Choroid plexus epithelial cell (primary cell): ENCODE results near the gene ZNF683.

Experiments
- DNase-seq: peaks from one replicate; pipeline ENCODE4 v3.0.0-alpha.2; 2010; ENCODE audit warnings: low read depth
- H3K4me3 ChIP-seq: 2 replicates; pipeline ENCODE4 v1.5.1; 2011; ENCODE audit warnings: low read depth, mild to moderate bottlenecking, control low read depth, low read length, moderate library complexity
- CTCF ChIP-seq: conservative IDR thresholded peaks from 2 replicates; pipeline ENCODE4 v1.5.1; 2011; ENCODE audit warnings: low read depth, mild to moderate bottlenecking, control low read depth, inconsistent platforms, low read length, moderate library complexity

Gene ZNF683

GRCh38 chr1:26317146-26317545 lies 55.4 kb downstream of the ZNF683 start:
- no peak for TF ChIP-seq CTCF
- H3K4me3 ChIP-seq = no peak overlapping the region
- DNase-seq = no peak

- no peak for DNase-seq
- H3K4me3 ChIP-seq = no peak overlapping the region
- TF ChIP-seq CTCF = no peak
Measured at GRCh38 chr1:26315874-26316850, 56.4 kb downstream of the ZNF683 start.

GRCh38 chr1:26314501-26314900 lies 58.0 kb downstream of the ZNF683 start:
- TF ChIP-seq CTCF = no peak
- no peak overlapping the region for H3K4me3 ChIP-seq
- no peak for DNase-seq
